ENCODE measurements around the gene TOB1. TPM values are rescaled to one million over a fixed set of nuclear protein-coding genes. Genes with fewer than 3 reads are reported as not detected.

TOB1 gene
- polyA plus RNA-seq, 3 donors, result 34.5 to 36.1 (median 35.4) TPM

- DNase-seq (ENCODE audit: extremely low read depth in 1 of 11, low read depth in 9 of 11, low spot score in 4 of 11), result no peak
Observed at GRCh38 chr17:50839591-50840310, 26.4 kb downstream of the TOB1 start.

- DNase-seq (ENCODE audit: extremely low read depth in 1 of 11, low read depth in 9 of 11, low spot score in 4 of 11), result no peak
Observed at GRCh38 chr17:50837980-50838954, 27.9 kb downstream of the TOB1 start.

DNA sequence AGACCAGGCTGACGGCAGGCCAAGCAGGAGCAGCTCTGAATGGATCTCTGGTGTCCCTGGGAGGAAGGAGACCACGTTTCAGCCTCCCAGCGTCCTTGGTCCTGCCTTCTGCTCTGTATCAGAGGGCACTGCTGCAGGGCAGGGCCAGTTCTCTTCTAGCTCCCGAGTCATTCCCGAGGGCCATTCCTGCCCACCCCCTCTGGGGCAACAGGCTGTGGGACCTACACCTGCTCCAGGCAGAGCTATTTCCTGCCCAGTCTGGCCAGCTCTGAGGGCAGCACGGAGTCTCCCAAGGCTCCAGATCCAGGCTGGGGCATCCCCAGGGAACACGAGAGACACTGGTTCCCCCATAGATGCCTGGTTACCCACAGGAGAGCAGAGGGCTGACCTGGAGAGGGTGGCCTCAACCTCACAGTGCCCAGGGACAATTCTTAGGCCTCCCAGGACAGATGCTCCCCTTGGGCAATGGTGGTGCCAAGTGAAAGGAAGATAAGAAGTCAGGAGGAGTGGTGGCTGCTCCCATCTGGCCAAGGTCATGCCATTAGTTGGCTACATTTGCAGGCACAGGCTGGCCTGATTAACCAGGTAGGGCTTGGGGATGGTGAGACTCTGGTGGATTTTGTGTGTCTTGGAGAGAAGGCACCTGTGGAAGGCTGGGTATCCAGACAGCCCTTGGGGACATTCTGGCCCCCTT lies 28.7 kb downstream of the TOB1 start:
- DNase-seq (ENCODE audit: extremely low read depth in 1 of 11, low read depth in 9 of 11, low spot score in 4 of 11), result no peak

DNA sequence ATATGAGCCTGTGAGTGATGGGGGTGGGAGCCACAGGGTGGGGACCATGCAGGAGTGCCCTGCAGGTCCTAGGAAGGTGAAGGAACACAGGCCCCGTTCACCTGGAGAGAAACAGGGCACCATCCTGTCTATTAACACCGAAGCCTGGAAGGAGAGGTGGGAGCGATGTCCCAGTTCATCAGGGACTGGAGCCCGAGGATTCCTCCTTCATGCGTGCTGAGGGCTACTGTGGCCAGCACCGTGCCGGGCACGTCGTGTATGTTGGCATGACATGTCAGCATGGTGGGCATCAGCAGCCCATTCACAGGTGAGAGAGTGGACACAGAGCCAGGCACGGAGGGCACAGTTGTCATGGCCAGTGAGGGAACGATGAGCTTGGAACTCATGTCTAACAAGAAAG lies 29.3 kb downstream of the TOB1 start:
- no peak for DNase-seq (ENCODE audit: extremely low read depth in 1 of 11, low read depth in 9 of 11, low spot score in 4 of 11)

- DNase-seq (ENCODE audit: extremely low read depth in 1 of 11, low read depth in 9 of 11, low spot score in 4 of 11), result no peak
Observed at GRCh38 chr17:50835301-50836234, 30.6 kb downstream of the TOB1 start, which contains the start of gene WFIKKN2. Gene WFIKKN2 (plus strand): TSS chr17:50835586. CDS start chr17:50835938, 352 bp downstream.

- DNase-seq (ENCODE audit: extremely low read depth in 1 of 11, low read depth in 9 of 11, low spot score in 4 of 11), result peak in 4 of 11 donors; percentile 37 to 62 (median 47)
Observed at GRCh38 chr17:50834429-50835300, 31.5 kb downstream of the TOB1 start.

DNA sequence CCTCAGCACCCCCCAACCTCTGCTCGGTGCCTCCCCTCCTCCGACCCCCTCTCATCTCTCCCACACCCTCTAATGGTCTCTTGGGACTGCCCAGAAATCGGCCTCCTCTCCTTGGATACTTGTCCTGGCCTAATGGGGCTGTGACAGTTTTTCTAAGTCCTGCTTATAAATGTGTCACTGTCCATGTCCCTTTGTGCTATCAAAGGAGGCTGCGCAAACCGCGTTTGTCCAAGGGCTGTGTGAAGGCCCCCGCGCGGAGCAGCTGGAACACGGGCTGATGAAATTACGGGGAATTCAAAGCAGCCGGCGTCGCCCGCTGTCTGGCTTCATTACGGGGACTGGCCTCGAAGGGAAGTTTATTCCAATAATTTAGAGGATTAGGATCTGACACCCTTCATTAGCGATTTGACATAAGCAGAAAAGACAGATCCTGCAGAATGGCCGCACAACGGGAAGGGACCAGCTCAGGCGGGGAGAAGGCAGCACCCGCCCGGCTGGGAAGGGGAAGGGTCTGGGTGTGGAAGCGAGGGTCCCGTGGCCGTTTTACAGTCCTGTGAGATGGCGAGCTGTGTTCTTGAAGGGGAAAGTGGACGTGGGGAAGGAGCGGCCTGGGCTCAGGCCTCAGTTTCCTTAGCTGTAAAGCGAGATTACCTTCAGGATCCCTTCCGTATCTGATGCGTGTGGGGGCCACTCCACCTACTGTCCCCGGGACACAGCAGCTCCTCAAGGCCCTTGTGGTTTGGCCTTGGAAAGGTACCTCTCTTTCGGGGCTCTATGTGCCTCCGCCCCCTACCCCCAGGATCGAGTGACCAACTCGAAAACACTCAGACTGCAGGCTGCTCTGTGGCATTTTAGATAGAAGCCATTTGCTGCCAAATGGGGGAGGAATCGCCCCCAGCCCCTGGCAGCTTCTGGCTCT lies 32.4 kb downstream of the TOB1 start:
- peak in 1 of 11 donors; percentile 37 for DNase-seq (ENCODE audit: extremely low read depth in 1 of 11, low read depth in 9 of 11, low spot score in 4 of 11)

DNA sequence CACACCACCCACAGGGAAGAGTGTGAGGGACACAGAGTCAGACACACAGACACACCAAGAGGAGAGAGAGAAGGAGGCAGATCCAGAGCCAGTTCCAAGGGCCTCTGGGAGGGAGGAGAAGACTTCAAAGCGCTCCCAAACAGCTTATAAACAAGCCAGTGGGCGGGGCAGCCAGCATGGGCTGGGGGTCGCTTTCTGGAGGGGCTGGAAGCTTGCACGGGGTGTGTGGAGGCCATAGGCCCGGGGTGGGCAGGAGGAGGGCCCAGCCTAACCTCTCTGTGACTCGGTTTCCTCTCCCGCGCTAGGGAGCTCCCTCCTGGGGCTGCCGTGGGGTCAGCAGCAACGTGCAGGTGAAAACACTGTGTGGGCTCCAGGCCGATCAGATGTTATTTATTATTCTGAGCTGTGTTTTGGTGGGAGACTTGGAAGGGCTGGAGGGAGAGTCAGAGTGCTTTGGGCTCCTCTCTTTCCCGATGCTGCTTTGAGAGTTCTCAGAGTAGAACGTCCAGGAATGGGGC lies 33.2 kb downstream of the TOB1 start:
- no peak for DNase-seq (ENCODE audit: extremely low read depth in 1 of 11, low read depth in 9 of 11, low spot score in 4 of 11)

- DNase-seq (ENCODE audit: extremely low read depth in 1 of 11, low read depth in 9 of 11, low spot score in 4 of 11), result no peak
Observed at GRCh38 chr17:50832267-50832863, 33.8 kb downstream of the TOB1 start.

DNA sequence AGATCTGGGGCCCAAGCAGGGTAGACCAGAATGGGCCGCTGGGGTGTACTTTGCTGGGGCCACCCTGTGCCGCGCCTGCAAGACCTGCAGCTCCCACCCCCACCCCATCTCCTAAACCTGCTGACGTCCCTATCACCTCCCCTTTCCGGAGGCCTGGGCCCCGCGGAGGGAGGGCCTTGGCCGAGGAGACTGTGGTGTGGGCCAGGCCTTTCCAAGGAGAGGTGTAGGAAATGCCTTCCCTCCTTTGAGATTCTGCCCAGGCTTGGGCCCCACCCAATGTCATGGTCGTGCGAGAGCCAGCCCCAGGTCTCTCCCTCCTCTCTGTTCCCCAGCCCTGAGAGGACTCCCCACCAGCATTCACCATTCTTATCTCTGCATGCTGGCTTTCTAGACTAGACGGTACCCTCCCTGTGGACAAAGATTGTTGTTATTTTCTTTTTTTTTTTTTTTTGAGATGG lies 34.7 kb downstream of the TOB1 start:
- no peak for DNase-seq (ENCODE audit: extremely low read depth in 1 of 11, low read depth in 9 of 11, low spot score in 4 of 11)

- DNase-seq (ENCODE audit: extremely low read depth in 1 of 11, low read depth in 9 of 11, low spot score in 4 of 11), result peak in 4 of 11 donors; percentile 37 to 67 (median 65)
Observed at GRCh38 chr17:50830994-50831393, 35.2 kb downstream of the TOB1 start.

DNA sequence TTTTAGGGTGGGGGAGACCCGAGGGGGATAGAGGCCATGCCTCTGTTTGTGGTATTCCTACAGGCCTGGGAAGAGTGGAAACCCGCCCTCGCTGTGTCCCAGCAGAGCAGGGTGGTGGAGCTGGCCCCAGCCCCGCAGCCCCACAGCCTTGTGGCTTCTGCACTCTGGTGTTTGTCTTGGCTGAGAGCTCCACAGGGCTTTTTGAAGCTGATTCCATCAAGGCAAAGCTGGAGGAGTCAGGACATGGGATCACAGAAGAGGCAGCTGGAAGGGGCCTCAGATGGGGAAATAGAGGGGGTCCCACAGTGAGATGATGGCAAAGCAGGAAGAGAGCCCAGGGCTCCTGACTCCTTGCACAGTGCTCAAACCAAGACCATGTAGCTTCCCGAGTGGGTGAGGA lies 35.8 kb downstream of the TOB1 start:
- DNase-seq (ENCODE audit: extremely low read depth in 1 of 11, low read depth in 9 of 11, low spot score in 4 of 11), result peak in 4 of 11 donors; percentile 57 to 65 (median 62)

- DNase-seq (ENCODE audit: extremely low read depth in 1 of 11, low read depth in 9 of 11, low spot score in 4 of 11), result no peak
Observed at GRCh38 chr17:50829332-50829731, 36.8 kb downstream of the TOB1 start.

DNA sequence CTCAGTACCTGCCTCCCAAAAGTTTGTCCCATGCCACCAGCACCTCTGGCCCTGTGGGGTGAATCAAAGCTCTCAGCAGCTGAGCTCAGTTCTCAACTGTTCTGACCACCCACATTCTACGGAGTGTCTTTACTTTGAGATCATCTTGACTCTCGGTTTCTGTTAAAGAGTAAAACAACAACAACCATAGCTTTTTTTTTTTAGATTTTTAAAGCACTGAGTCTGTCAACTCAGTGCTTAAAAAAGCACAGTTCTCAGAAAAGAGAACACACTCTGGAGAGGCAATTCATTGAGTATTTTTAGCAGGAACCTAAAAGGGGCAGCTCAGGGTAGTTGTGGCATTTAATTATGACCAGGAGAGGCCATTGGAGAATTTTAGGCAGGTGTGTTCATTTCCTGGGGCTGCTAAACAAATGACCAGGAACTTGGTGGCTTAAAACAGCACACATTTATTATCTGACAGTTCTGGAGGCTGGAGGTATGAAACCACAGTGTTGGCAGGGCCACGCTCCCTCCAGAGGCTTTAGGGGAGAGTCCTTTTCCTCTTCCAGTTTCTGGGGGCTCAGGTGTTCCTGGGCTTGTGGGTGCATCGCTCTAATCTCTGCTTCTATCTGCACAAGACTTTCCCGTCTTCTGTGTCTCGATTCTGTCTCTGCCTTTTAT lies 37.5 kb downstream of the TOB1 start:
- no peak for DNase-seq (ENCODE audit: extremely low read depth in 1 of 11, low read depth in 9 of 11, low spot score in 4 of 11)

GRCh38 chr17:50825188-50825587 lies 41.0 kb downstream of the TOB1 start:
- no peak for DNase-seq (ENCODE audit: extremely low read depth in 1 of 11, low read depth in 9 of 11, low spot score in 4 of 11)

Measured in renal cortex interstitium (tissue), 11 donors.